GM18867 (cell line): ENCODE measurements around the gene ZMAT5.

ENCODE experiments used
- ATAC-seq: cut with Tn5 transposase; IDR thresholded peaks from one replicate; pipeline ENCODE4 v1.9.1; 2021; ENCODE audit warnings: mild to moderate bottlenecking, moderate library complexity; ENCODE audit not compliant: unreplicated experiment

ZMAT5 gene

DNA sequence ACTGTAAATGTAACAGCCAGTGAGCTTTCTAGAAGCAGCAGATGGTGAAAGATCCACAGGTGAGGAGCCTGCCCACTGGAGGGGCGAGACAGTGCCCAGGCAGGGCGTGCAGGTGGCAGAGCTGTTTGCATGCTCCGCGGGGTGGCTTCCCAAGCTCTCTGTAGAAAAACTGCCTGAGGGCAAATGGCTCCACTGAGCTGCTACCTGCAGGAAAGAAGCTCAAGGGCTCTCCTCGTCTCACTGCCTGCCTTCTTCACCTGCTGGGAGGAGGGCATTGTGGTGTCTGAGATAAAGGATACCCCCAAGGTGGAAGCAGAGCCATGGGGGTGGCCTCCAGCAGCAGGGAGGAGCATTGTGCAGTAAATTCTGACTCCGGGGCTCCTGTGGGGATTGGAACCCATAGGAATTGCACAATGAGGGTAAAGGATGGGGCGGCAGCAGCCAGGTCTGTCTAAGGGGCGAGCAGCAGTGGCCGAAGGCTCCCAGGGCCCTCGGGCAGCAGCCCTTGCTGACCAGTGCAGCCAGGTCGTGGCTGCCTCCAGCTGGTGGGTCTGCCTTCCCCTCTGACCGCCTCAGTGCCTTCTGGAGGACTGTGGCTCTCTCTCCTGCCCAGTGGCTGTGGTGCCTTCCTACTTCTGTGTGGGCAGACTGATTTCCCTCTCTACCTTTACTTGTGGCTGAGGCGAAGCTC, 75.0 kb downstream of the ZMAT5 start:
- ATAC-seq = no peak

DNA sequence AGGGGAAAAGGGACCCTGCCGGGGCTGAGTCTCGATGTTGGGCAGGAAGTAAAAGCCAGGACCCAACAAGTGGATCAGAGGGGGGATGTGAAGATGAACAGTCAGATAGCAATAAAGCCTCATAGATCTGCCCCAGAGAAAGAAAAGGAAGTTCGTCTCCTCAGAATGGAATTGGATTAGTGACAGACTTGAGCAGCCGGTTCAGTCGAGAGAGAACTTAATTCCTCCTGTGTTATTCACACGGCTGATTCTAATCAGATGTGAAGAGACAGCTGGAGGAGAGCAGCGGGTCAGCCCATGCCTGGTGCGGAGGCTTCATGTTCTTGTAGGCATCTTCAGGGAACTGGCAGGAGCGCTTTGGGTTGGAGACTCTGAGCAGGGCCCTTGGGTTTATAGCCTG, 76.3 kb downstream of the ZMAT5 start:
- ATAC-seq = no peak

DNA sequence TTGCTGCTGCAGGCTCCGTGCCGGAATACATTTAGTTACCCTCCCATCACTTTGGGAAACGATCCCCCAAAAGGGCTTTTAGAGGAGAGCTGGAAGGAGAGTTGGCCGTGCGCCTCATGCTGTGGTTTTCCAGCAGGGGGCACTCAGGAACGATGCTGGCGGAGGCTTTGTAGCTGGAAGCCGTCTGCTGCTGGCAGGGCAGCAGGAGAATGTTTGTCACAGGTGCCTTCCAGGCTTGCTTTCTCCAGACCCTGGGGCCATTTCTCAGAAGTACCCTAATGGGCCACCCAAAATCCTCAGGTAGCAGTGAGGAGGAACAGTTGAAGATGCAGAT, 77.0 kb downstream of the ZMAT5 start:
- ATAC-seq = no peak

DNA sequence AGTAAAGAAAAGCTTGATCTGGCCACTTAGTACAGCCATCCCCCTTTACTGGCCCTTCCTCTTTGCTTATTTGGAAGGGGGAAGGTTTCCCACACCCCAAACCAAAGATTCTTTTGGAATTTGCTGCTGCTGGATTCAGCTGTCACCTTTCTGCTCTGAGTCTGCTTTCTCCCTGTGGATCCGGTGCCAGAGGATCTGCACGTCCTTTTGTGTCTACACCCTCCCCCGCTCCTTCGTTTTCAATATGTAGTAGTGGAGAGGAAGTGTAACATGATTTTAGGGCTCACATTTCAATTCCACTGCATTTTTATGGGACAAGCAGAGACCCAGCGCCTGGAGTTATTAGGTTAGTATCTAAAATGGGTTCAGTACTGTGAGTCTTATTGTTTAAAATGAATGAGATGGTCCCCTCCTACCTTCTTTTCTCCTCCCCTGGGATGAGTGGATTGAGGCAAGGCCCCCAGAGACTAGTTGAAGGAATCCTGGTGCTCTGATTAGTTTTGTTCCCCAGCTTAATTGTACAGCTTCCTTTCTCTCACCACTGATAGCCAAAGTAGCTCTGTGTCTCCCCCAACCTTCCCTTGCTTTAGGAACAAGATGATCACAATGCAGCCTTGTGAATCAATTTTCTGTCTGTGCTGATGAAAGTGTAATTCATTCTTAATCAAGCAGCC, 77.5 kb downstream of the ZMAT5 start:
- ATAC-seq = no peak

DNA sequence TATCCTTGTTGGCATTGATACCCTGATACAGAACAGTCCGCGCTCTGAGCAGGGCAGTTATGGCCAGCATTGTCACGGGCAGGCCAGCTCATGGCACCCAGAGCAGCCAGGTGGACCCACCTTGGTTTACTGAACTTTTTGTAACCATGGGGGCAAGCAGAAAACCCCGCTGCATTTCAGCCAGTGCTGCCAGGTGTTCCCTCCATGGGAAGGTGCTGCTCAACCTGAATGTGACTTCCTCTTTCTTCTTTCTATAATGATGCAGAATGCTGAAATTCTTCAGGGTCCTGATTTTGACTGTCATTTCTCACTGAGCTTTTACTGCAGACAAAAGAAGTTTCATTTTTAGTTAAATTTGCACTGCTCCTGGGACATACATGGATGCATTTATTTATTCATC, 82.6 kb downstream of the ZMAT5 start:
- ATAC-seq = no peak

DNA sequence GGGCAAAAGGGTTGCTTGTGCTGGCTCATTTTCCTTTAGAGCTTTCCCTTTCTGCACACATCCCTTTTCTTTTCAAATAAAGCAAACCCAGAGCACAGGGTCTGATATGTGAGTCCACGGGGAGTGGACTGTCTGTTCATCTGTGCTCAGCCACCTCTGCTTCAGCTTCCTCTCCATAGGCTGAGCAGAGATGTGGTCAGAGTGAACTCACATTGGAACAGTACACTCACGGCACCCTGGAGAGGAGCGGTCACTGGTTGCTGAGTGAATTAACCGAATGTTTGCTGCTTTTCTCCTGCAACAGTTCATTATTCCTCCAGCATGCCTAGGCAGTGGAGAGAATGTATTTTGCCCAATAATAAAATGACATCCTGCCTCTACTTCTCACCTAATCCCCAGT, 83.3 kb downstream of the ZMAT5 start:
- no peak for ATAC-seq
